GM12874 (cell line): ENCODE measurements around the gene CTNNA3.

Experiments used
- CTCF ChIP-seq: IDR thresholded peaks from 2 replicates; pipeline ENCODE4 v1.5.1; 2011; ENCODE audit warnings: low read depth, mild to moderate bottlenecking, control low read depth, low read length, moderate library complexity; ENCODE audit not compliant: insufficient read depth

CTNNA3 gene

DNA sequence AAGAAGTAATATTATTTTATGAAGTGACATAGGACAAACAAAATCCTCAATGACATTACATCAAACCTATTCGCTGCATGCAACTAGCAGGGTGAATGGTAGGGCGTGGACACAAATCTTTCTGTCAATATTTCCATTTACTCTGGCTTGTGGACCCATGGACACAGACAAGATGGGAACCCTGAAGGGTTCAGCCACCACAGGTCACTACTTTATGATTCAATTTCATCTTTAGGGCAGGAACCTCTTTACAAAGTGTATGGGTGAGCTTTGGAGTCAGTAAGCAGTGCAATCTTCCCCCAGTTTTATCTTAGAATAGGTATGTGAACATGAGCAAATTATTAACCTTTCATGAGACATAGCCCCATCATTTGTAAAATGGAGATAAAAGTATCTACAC lies 1752.5 kb downstream of the CTNNA3 start:
- no peak for TF ChIP-seq CTCF

DNA sequence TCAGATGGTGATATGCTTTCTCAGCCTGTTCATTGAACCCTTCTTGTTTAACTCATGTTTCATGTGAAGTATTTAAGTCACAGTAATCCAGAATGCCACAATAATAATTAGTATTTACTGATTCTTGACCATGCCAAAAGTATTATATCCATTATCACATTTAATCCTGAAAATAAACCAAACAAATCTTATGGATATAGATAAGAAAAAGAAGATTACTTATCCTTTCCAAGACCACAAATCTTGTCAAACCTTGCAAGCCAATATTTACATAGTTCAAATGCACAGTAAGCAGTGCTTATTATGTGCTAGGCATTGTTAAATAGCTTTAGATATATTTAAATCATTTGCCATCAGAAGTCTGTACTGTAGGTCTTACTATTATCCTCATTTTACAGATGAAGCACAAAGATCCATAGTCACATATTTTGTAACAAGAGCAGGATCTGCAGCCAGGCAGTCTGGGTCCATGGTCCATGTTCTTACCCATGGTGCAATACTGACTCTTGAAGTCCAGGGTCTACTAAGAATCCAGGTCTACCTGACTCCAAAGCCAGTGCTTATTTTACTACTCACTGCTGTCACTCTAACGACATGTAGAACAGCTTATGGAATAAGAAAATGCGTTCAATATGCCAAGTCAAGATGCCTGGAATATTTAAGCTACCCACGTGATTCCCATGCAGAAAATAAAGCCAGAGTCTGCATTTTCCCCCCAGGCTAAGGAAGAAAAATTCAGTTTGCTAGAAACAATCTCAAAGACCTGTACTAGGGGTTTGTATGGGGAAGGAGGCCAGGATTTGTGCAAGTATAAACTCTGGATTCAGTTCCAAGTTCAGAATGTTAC lies 1755.0 kb downstream of the CTNNA3 start:
- no peak for TF ChIP-seq CTCF

GRCh38 chr10:65940105-65940504 lies 1755.9 kb downstream of the CTNNA3 start:
- TF ChIP-seq CTCF: no peak

GRCh38 chr10:65931291-65932070 lies 1764.5 kb downstream of the CTNNA3 start:
- no peak for TF ChIP-seq CTCF

- TF ChIP-seq CTCF: no peak
These were observed 1784.7 kb downstream of the CTNNA3 start for GRCh38 chr10:65911151-65911835.

- TF ChIP-seq CTCF: no peak
These were observed 1785.8 kb downstream of the CTNNA3 start for GRCh38 chr10:65910209-65910608.

GRCh38 chr10:65907199-65907712 lies 1788.7 kb downstream of the CTNNA3 start:
- no peak for TF ChIP-seq CTCF
